Sigmoid colon (tissue), 4 donors: ENCODE results near the gene CISD2.

Source experiments
- CTCF ChIP-seq, 4 experiments: fragments of 450-650 bp in 3 of 4; fragments of 200-600 bp in 1 of 4; IDR thresholded peaks; one replicate each; pipeline ENCODE4 v1.5.1; 2016 to 2019; ENCODE audit warnings: antibody characterized with exemption in 4 of 4, mild to moderate bottlenecking in 3 of 4, moderate library complexity in 2 of 4
- POLR2AphosphoS5 ChIP-seq, 4 donors: sonication (generic); formaldehyde crosslinking; IDR thresholded peaks; one replicate each; pipeline ENCODE4 v1.6.1; 2017; ENCODE audit warnings: antibody characterized with exemption in 4 of 4

GRCh38 chr4:102883278-102883677 lies 14.5 kb downstream of the CISD2 start:
- TF ChIP-seq POLR2AphosphoS5 (IDR thresholded peaks at IDR 0.05) (no peak), CTCF (IDR thresholded peaks at IDR 0.05) (no peak)
